ENCODE measurements around the gene TENT5C. TPM values are rescaled to one million over a fixed set of nuclear protein-coding genes. Genes with fewer than 3 reads are reported as not detected.

Gene TENT5C
- total RNA-seq, 1 experiment from 2014 or later: 1.4 TPM

- TF ChIP-seq ZNF425 (CRISPR knock-in tag; conservative IDR thresholded peaks at IDR 0.05): no peak
Observed at GRCh38 chr1:117578466-117578865, 27.4 kb upstream of the TENT5C start (continued).

GRCh38 chr1:117579221-117579906 lies 26.5 kb upstream of the TENT5C start:
- Mint-ChIP-seq H3K27me3 (ENCODE audit: low read depth) (no peaks in the 10 kb centered on the region; the same call in 1 of the 2 replicates), H3K9me3 (peaks cover 11% of the 10 kb centered on the region), H3K27ac (no peak overlapping the region), H3K4me3 (no peak overlapping the region), H3K4me1 (peaks cover 2% of the 10 kb centered on the region), H3K36me3 (no peaks in the 10 kb centered on the region)
- POLR2A ChIA-PET: no interaction called here
- no peak for TF ChIP-seq USF1 (CRISPR knock-in tag; IDR thresholded peaks at IDR 0.05)
- TF ChIP-seq MYBL2 (CRISPR knock-in tag; IDR thresholded peaks at IDR 0.05): no peak
- no peak for TF ChIP-seq ZNF416 (CRISPR knock-in tag; IDR thresholded peaks at IDR 0.05)
- TF ChIP-seq TEAD1 (CRISPR knock-in tag; IDR thresholded peaks at IDR 0.05): no peak
- TF ChIP-seq PRRX2 (CRISPR knock-in tag; IDR thresholded peaks at IDR 0.05): no peak
- no peak for TF ChIP-seq ZNF512 (CRISPR knock-in tag; IDR thresholded peaks at IDR 0.05; ENCODE audit: borderline replicate concordance)
- no peak for TF ChIP-seq RORB (CRISPR knock-in tag; IDR thresholded peaks at IDR 0.05)
- TF ChIP-seq AR (CRISPR knock-in tag; IDR thresholded peaks at IDR 0.05): no peak
- no peak for TF ChIP-seq NFE2L1 (CRISPR knock-in tag; IDR thresholded peaks at IDR 0.05)
- no peak for TF ChIP-seq FOXP1 (CRISPR knock-in tag; IDR thresholded peaks at IDR 0.05; ENCODE audit: borderline replicate concordance)
- no peak for TF ChIP-seq CREB1 (CRISPR knock-in tag; IDR thresholded peaks at IDR 0.05)
- TF ChIP-seq HMGA2 (CRISPR knock-in tag; IDR thresholded peaks at IDR 0.05): no peak
- no peak for TF ChIP-seq ZNF317 (CRISPR knock-in tag; IDR thresholded peaks at IDR 0.05; ENCODE audit: borderline replicate concordance, low read depth)
- TF ChIP-seq CREM (CRISPR knock-in tag; IDR thresholded peaks at IDR 0.05): no peak
- no peak for TF ChIP-seq ZNF219 (CRISPR knock-in tag; IDR thresholded peaks at IDR 0.05; ENCODE audit: borderline replicate concordance)
- no peak for TF ChIP-seq JAZF1 (CRISPR knock-in tag; IDR thresholded peaks at IDR 0.05)
- ATAC-seq (no peak), DNase-seq (ENCODE audit: low spot score) (no peak)
- CTCF ChIA-PET: no interaction called here

- POLR2A ChIA-PET: no interaction called here
- Mint-ChIP-seq H3K9me3 (peaks cover 12% of the 10 kb centered on the region), H3K4me1 (no peaks in the 10 kb centered on the region), H3K36me3 (no peaks in the 10 kb centered on the region), H3K27ac (no peak overlapping the region), H3K27me3 (ENCODE audit: low read depth) (no peaks in the 10 kb centered on the region; the same call in 1 of the 2 replicates), H3K4me3 (no peak overlapping the region)
- DNase-seq (ENCODE audit: low spot score) (no peak), ATAC-seq (no peak)
- no peak for TF ChIP-seq ZNF138 (CRISPR knock-in tag; conservative IDR thresholded peaks at IDR 0.05)
- no peak for TF ChIP-seq EMX1 (CRISPR knock-in tag; IDR thresholded peaks at IDR 0.05)
- no peak for TF ChIP-seq ZNF121 (CRISPR knock-in tag; IDR thresholded peaks at IDR 0.05)
- TF ChIP-seq ZNF423 (CRISPR knock-in tag; IDR thresholded peaks at IDR 0.05): no peak
- TF ChIP-seq ATF3 (CRISPR knock-in tag; conservative IDR thresholded peaks at IDR 0.05): no peak
- CTCF ChIA-PET: interaction anchor here (1.1 to 2.0 kb wide), 2 partner anchors 46 to 173 kb away, joined by 5 to 7 read pairs; no protein-coding TSS in a partner anchor
Observed at GRCh38 chr1:117580436-117580835, 25.4 kb upstream of the TENT5C start.
